AG09309 (cell line): ENCODE data around the gene SDR42E2.

ENCODE experiments used
- DNase-seq: peaks from one replicate; pipeline ENCODE4 v3.0.0-alpha.2; 2010; ENCODE audit warnings: low read depth
- H3K4me3 ChIP-seq: 2 replicates; pipeline ENCODE4 v1.5.1; 2011; ENCODE audit warnings: mild to moderate bottlenecking, low read depth, low read length, moderate library complexity; ENCODE audit not compliant: control insufficient read depth
- TF ChIP-seq, protein P1 (sequence below): IDR thresholded peaks from 2 replicates; pipeline ENCODE4 v1.5.1; 2011; ENCODE audit warnings: mild to moderate bottlenecking, low read depth, low read length, inconsistent platforms; ENCODE audit not compliant: insufficient read depth, control insufficient read depth; ENCODE audit errors: missing control alignments

SDR42E2 gene

DNA sequence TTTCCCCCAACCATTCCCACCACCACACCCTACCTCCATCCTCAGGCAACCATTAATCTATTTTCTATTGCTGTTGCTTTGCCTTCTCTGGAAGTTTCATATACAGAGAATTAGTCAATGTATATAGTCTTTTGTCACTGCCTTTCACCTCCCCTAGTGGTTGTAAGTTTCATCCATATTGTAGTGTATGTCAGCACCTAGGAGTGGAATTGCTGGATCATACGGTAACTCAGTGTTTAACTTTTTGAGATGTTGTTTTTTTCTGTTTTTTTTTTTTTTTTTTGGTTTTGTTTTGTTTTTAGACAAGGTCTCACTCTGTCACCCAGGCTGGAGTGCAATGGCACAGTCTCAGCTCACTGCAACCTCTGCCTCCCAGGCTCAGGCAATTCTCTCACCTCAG is 60.7 kb downstream of the SDR42E2 start:
- DNase-seq: no peak
- TF ChIP-seq, protein P1, sequence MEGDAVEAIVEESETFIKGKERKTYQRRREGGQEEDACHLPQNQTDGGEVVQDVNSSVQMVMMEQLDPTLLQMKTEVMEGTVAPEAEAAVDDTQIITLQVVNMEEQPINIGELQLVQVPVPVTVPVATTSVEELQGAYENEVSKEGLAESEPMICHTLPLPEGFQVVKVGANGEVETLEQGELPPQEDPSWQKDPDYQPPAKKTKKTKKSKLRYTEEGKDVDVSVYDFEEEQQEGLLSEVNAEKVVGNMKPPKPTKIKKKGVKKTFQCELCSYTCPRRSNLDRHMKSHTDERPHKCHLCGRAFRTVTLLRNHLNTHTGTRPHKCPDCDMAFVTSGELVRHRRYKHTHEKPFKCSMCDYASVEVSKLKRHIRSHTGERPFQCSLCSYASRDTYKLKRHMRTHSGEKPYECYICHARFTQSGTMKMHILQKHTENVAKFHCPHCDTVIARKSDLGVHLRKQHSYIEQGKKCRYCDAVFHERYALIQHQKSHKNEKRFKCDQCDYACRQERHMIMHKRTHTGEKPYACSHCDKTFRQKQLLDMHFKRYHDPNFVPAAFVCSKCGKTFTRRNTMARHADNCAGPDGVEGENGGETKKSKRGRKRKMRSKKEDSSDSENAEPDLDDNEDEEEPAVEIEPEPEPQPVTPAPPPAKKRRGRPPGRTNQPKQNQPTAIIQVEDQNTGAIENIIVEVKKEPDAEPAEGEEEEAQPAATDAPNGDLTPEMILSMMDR: no peak
- no peak overlapping the region for H3K4me3 ChIP-seq

DNA sequence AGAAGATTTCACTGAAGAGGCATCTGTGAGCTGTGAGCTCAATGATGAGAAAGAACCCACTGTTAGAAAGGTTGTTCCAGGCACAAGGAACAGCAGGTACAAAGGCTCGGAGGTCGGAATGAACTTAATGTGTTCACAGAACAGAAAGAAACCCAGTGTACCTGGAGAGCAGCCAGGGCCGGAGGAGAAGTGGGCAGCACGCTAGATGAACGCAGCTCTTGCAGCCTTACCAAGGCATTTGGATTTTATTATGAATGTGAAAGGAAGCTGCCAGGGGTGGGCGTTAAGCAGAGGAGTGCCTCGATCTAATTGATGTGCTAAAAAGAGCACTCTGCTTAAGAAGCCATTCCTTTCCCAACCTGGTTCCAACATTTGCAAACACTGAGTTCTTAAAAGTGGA is 62.8 kb downstream of the SDR42E2 start:
- H3K4me3 ChIP-seq: no peak overlapping the region
- no peak for DNase-seq
- TF ChIP-seq, protein P1: no peak

DNA sequence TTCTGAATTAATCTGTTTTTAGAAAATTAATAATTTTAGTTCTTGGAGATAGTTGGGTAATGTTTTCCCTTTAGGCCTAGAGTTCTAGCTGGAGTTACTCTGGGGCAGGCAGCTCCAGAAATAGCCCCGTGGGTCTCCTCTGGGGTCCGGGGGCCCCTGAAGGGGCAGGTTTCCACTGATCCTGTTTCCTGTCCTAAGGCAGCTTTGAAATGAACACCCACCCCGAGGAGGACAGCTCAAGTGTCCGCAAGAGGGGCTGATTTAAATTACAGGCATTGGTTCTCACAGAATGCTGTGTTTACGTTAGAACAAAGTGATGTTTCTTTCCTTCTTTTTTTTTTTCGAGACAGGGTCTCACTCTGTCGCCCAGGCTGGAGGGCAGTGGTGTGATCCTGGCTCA is 67.6 kb downstream of the SDR42E2 start:
- TF ChIP-seq, protein P1: no peak
- H3K4me3 ChIP-seq: no peak overlapping the region
- DNase-seq: no peak

DNA sequence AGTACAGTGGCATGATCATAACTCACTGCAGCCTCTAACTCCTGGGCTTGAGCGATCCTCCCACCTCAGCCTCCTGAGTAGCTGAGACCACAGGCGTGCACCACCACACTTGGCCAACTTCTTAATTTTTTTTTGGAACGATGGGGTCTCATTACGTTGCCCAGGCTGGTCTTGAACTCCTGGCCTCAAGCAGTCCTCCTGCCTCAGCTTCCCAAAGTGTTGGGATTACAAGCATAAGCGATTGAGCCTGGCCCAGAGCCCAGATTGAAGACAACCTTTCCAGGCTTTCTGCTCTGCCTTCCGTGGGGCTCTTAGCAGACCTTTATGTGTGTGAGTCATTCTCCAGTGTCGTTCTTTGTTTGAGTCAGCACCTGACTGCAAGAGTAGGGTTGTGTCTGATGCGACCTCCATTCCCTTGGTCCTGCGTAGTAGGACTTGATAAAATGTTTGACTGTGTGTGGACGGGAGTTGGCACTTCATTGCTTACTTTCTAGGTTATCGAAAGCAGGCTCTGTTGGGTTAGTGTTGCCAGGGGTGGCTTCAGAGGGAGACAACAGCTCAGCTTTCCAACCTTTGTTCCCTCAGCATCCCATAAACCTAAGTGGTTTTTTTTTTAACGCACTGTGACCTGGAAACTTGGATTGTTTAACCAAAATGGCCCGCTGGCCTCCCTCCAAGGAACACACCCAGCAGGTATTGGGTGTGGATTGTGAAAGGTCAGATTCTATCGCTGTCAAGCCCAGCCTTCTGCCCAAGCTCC is 70.2 kb downstream of the SDR42E2 start:
- no peak overlapping the region for H3K4me3 ChIP-seq
- TF ChIP-seq, protein P1: no peak
- no peak for DNase-seq

DNA sequence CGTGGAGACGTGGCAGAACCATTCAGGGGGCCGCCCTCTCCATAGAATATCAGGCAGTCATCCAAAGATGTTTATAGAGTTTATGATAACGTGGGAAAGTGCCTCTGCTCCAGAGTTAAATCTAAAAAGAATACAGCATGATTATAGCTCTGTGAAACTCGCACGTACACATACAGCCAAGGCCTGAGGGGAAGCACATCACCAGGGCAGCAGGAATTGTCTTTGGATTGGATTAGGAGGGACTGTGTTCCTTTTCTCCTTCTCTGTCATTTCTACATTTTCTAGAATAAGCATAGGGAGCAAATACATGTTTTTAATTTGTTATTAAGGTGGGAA is 70.7 kb downstream of the SDR42E2 start:
- TF ChIP-seq, protein P1: no peak

DNA sequence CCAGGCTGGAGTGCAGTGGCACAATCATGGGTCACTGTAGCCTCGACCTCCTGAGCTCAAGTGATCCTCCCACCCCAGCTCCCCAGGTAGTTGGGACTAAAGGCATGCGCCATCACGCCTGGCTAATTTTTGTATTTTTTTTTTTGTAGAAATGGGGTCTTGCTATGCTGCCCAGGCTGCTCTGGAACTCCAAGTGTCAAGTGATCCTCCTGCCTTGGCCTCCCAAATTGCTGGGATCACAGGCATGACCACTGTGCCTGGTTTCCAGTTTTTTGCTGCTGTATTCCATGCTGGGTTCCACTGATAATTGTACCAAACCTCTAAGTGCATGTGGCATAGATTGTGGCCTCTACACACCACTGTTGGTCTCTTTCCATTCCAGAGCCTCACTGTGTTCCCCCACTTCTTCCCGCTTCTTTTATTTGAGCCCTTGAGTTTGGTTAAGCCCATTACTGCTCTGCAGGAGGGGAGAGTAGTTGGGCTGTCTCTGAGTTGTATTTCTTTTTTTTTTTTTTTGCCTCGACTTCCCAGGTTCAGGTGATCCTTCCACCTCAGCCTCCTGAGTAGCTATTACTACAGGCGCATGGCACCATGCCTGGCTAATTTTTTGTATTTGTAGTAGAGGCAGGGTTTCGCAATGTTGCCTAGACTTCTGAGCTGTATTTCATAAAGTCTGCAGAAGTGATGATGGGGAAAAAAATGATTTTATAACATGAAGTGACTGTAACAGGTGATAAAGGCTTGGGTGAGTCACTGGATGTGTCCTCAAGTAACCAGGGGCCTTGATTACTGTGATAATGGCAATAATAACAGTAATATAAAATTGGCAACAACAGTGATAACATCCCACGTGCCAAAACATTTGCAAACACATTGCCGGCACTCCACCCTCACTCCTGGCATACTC is 73.8 kb downstream of the SDR42E2 start:
- TF ChIP-seq, protein P1: no peak
- no peak overlapping the region for H3K4me3 ChIP-seq
- no peak for DNase-seq

More for the DNA sequence above, 70.7 kb downstream of the SDR42E2 start:
- DNase-seq: no peak
- no peak overlapping the region for H3K4me3 ChIP-seq
